Neutrophil (primary cell): ENCODE data around the gene WFDC6.

Experiments
- H3K27ac ChIP-seq: fragments of 200-600 bp; sonication (generic); 2 replicates; pipeline ENCODE4 v1.5.1; 2016; ENCODE audit warnings: mild to moderate bottlenecking, moderate library complexity
- H3K27me3 ChIP-seq: fragments of 200-600 bp; sonication (generic); 2 replicates; pipeline ENCODE4 v1.6.0; 2016; ENCODE audit warnings: mild to moderate bottlenecking
- H3K36me3 ChIP-seq: fragments of 200-600 bp; sonication (generic); 2 replicates; pipeline ENCODE4 v1.5.1; 2017
- H3K4me1 ChIP-seq, 2 experiments: fragments of 200-600 bp in 1 of 2; sonication (generic) in 1 of 2; 1 replicate in 1 of 2; 2 replicates in 1 of 2; pipeline versions ENCODE4 v1.5.1 to v1.6.1; 2013 to 2016; ENCODE audit warnings: low read depth in 1 of 2, low read length in 1 of 2, mild to moderate bottlenecking in 1 of 2, moderate library complexity in 1 of 2; ENCODE audit not compliant: control insufficient read depth in 1 of 2, insufficient read depth in 1 of 2
- H3K4me3 ChIP-seq, 2 experiments: fragments of 200-600 bp in 1 of 2; sonication (generic) in 1 of 2; 1 replicate in 1 of 2; 2 replicates in 1 of 2; pipeline ENCODE4 v1.5.1; 2013 to 2016; ENCODE audit warnings: low read depth in 1 of 2, low read length in 1 of 2, mild to moderate bottlenecking in 1 of 2, moderate library complexity in 1 of 2
- H3K9me3 ChIP-seq: fragments of 200-600 bp; sonication (generic); 2 replicates; pipeline ENCODE4 v1.5.1; 2016
- CTCF ChIP-seq: fragments of 200-600 bp; sonication (generic); IDR thresholded peaks from 2 replicates; pipeline ENCODE4 v1.5.1; 2016; ENCODE audit warnings: antibody characterized with exemption

The WFDC6 gene

GRCh38 chr20:45507011-45507820 lies 32.1 kb downstream of the WFDC6 start:
- no peak for TF ChIP-seq CTCF
- Histone ChIP-seq H3K36me3 (no peaks in the 10 kb centered on the region), H3K27ac (no peak overlapping the region), H3K4me1 (no peaks in the 10 kb centered on the region), H3K27me3 (peaks cover 68% of the 10 kb centered on the region), H3K4me3 (no peak overlapping the region), H3K9me3 (no peaks in the 10 kb centered on the region)

GRCh38 chr20:45506398-45506797 lies 32.9 kb downstream of the WFDC6 start:
- Histone ChIP-seq H3K36me3 (no peaks in the 10 kb centered on the region), H3K27me3 (peaks cover 74% of the 10 kb centered on the region), H3K27ac (no peak overlapping the region), H3K9me3 (no peaks in the 10 kb centered on the region), H3K4me3 (no peak overlapping the region), H3K4me1 (no peaks in the 10 kb centered on the region)
- TF ChIP-seq CTCF = no peak

- no peaks in the 10 kb centered on the region for H3K9me3 ChIP-seq
- H3K4me1 ChIP-seq = no peaks in the 10 kb centered on the region
- H3K27me3 ChIP-seq = peaks cover 67% of the 10 kb centered on the region
- TF ChIP-seq CTCF = no peak
- H3K36me3 ChIP-seq = no peaks in the 10 kb centered on the region
- H3K4me3 ChIP-seq = no peak overlapping the region
- H3K27ac ChIP-seq = no peak overlapping the region
Observed at GRCh38 chr20:45503403-45503802, 35.9 kb downstream of the WFDC6 start.

GRCh38 chr20:45502561-45502960 lies 36.7 kb downstream of the WFDC6 start:
- no peak for TF ChIP-seq CTCF
- Histone ChIP-seq H3K9me3 (no peaks in the 10 kb centered on the region), H3K27ac (no peak overlapping the region)

GRCh38 chr20:45501600-45501999 lies 37.7 kb downstream of the WFDC6 start:
- Histone ChIP-seq H3K36me3 (no peaks in the 10 kb centered on the region), H3K27me3 (peaks cover 51% of the 10 kb centered on the region), H3K4me1 (peaks cover 0 to 2% of the 10 kb centered on the region in 2 experiments), H3K4me3 (no peak overlapping the region), H3K9me3 (no peaks in the 10 kb centered on the region), H3K27ac (no peak overlapping the region)
- TF ChIP-seq CTCF = no peak

More at GRCh38 chr20:45502561-45502960, 36.7 kb downstream of the WFDC6 start:
- Histone ChIP-seq H3K27me3 (peaks cover 61% of the 10 kb centered on the region), H3K4me3 (no peak overlapping the region), H3K4me1 (no peaks in the 10 kb centered on the region), H3K36me3 (no peaks in the 10 kb centered on the region)
